Left renal pelvis (tissue), 4 donors: Measurements from ENCODE around the gene NMS. TPM values are rescaled to one million over a fixed set of nuclear protein-coding genes. Genes with fewer than 3 reads are reported as not detected.
"Not testable (repeated sequence)": the region's sequence is repeated elsewhere in the genome, so short reads cannot be mapped to it uniquely, and the experiment has no call there.

ENCODE experiments used
- DNase-seq, 4 donors: peaks; one replicate each; pipeline ENCODE4 v3.0.0-alpha.2; 2013; ENCODE audit warnings: low read depth in 4 of 4, low spot score in 3 of 4
- polyA plus RNA-seq, 4 donors: library from polyadenylated mRNA; unstranded; fragments of 120-200 nt; gene quantifications; one replicate each; pipeline ENCODE4 v1.2.1, GENCODE V29; 2013; ENCODE audit not compliant: insufficient read length in 4 of 4

Gene NMS, protein sequence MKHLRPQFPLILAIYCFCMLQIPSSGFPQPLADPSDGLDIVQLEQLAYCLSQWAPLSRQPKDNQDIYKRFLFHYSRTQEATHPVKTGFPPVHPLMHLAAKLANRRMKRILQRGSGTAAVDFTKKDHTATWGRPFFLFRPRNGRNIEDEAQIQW
- not detected for polyA plus RNA-seq

DNA sequence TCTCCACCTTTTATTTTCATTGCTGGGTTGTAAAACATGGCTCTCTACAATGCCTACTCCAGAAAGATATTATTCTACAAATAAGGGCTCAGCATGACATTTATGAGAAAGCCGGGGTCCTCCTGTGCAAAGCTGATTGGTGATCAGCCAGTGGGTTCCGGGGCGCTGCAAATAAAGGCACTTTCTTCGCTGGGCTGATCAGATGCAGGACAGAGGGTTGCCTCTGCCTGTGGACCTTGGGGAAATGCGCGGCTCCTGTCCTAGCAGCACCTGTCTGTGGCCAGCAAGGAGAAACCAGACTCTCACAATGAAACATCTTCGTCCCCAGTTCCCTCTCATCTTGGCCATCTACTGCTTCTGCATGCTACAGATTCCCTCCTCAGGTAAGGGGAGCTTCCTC, at the start of gene NMS:
TSS of gene NMS (plus strand) at position 301 of the 400 bp plus-strand sequence. CDS start at position 308, 7 bp downstream.
- no peak for DNase-seq

DNA sequence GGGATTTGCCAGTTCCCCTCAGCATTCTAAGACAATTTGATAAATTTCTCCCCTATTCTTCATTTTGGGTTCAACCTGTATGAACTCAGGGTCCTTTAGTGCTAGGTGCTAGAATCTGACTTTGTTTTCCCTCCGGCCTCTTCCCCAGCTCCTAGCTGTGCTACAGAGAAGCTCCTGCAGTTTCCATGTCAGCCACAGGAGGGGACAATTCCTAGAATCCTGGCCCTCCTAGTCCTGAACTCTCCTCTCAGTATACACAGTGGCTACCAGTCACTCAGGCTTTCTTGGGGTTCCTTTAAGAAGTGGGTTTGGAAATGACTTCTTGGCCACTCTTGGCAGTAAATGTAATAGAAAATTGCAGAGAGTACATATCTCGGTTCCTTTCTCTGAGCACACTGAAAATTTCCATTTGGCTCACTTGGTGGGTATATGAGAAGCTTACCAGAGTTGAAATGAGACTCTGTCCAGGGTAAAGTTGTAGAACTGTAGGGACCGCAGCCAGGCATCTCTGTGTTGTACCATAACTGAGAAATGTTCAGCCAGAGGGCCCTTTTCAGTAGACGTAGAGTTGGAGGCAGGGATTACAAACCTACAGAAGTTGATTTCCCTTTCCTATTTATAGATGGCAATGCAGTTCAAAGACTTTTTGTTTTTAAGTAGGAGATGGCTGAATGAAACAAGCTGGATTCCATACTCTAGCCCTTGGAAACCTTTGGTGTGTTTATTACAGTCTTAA, 47.8 kb upstream of the NMS start:
- DNase-seq = no peak

- DNase-seq = no peak
Observed at GRCh38 chr2:100423631-100424030, 46.7 kb upstream of the NMS start.

- no peak for DNase-seq
Observed at GRCh38 chr2:100424277-100424875, 45.9 kb upstream of the NMS start.

GRCh38 chr2:100425107-100425506, 45.2 kb upstream of the NMS start:
- no peak for DNase-seq

GRCh38 chr2:100425573-100426383, 44.5 kb upstream of the NMS start:
- no peak for DNase-seq

- no peak for DNase-seq
Observed at GRCh38 chr2:100426384-100426720, 43.9 kb upstream of the NMS start.

DNA sequence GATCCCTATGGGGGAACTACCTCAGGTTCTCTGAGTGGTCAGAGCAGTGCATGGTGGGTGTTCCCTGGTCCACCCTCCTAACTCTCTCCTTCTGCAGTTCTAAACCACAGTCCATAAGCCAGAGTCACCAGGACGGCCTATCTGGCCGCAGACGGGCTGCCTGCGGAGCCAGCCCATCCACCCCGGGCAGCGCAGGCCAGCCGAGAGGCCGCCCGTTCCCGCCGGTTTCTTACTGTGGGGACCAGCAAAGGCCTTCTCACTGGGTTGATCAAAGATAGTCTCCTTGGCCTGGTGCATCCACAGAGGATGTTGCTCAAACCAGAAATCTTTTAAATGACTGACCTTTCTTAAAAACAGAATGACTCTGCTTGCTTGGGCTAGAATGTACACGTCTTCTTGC, 43.2 kb upstream of the NMS start:
- no peak for DNase-seq

DNA sequence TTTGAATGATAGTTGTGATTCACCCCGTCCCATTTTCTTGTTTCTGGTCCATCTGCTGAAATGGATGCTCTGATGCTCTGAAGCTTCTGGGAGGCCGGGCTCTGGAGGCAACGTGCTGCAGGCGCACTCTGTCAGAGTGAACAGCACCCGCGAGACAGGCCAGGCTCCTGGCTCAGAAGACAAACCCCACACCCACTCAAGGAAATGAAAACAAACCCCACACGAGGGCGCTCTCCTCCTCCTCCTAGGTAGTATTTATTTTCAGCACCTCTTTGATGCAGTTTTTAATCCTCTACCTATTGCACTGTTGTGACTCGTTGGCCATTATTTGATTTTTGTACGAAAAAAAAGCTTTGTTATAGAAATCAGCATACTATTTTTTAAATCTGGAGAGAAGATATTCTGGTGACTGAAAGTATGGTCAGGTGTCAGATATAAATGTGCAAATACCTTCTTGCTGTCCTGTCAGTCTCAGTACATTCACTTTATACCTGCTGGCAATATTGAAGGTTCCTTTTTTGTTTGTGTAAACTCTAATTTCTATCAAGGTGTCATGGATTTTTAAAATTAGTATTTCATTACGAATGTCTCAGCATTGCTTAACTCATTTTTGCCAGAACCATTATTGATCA, 42.5 kb upstream of the NMS start:
- no peak for DNase-seq

DNA sequence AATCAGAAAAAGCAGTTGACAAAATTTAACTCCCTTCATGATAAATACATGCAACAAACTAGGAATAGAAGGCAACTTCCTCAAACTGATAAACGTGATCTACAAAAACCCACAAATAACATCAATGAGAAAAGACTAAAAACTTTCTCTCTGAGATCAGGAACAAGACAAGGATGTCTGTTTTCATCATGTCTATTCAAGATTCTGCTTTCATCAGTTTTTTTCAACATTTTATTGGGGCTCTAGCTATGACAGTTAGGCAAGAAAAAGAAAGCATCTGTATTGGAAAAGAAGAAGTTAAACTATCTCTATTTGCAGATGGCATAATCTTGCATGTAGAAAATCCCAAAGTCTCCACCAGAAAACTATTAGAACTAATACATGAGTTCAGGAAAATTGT, 40.6 kb upstream of the NMS start:
- DNase-seq = no peak

DNA sequence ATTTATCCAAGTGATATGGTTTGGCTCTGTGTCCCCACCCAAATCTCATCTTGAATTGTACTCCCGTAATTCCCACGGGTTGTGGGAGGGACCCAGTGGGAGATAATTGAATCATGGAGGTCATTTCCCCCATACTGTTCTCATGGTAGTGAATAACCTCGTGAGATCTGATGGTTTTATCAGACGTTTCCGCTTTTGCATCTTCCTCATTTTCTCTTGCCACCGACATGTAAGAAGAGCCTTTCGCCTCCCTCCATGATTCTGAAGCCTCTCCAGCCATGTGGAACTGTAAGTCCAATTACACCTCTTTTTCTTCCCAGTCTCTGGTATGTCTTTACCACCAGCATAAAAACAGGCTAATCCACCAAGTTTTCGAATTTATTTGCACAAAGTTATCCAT, 32.5 kb upstream of the NMS start:
- no peak for DNase-seq

DNA sequence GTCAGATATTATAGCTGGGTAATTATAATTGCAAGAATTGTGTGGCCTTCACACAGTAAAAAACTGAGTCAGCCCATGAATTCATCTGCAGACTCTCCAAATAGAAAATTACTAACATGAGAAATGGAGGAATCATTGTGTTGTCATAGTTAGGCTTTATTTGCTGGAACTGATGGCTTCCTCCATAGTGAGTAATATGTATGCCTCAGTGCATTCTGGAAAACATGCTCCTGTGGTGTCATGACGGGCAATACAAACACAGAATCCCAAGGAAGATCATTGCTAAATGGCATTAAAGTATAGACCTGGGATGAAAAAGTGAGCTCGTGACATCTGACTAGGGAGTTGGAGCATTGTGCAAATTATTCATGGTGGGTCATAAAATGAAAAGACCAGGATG, 23.6 kb upstream of the NMS start:
- no peak for DNase-seq

GRCh38 chr2:100451092-100451491, 19.2 kb upstream of the NMS start:
- DNase-seq = no peak

GRCh38 chr2:100451734-100452133, 18.5 kb upstream of the NMS start:
- DNase-seq = no peak

DNA sequence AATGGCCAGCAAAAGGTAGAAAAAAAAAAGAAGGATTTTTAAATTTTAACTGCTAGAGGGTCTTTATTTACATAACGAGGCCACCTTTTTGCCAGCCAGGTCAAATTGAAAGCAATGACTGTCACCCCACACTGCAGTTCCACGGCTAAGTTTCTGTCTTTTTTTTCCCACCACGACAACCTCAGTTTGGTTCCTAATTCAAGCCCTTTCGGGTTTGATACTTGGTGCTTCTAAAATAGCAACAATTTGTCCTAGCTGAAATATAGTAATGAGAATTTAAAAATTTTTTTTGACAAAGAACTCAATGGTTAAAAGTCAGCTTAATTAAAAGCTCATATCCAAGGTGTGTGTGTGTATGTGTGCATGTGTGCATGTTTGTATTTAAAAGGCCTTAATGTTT, 16.4 kb upstream of the NMS start:
- DNase-seq = no peak

DNA sequence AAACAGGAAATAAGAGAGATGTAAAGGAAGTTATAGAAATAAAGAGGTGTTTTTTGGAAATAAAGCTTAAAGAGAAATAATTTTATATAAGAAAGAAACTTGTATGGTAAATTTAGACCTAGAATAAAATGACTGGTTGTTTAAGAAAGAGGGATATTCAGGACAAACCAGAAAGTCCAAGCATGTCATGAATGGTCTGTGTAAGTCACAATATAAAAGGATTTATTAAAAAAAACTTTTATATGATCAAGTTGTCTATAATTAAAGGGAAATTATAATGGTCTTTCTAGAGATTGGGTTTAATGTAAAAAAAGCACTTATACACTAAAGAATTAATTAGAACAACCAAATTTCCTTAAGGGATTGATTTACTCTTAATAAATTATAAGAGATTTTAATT, 13.9 kb upstream of the NMS start:
- DNase-seq = not testable (repeated sequence)

- DNase-seq = no peak
Observed at GRCh38 chr2:100460904-100461530, 9.3 kb upstream of the NMS start.

GRCh38 chr2:100470898-100471514, 724 bp downstream of the NMS start:
- peak; percentile 18 to 63 (median 32) for DNase-seq

- no peak for DNase-seq
Observed at GRCh38 chr2:100476606-100477005, 6.3 kb downstream of the NMS start.

DNA sequence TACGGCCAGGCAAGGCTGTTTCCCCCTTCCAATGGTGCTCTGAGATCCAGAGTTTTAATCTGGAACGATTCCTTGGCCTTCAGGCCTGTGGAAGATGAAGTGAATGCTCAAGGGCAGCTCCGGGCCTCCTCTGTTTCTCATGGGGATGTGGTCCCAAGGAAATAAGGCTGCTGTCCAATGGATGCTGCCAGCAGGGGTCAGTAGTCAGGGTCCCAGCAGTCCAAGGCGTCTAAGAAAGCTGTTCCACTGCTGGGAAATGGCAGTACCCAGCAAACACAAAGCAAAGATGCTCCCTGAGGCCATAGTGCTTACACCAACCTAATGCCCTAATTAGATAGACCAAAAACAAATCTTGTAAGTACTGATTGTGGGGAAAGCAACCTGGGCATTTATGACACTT, 12.5 kb downstream of the NMS start:
- no peak for DNase-seq
